Breast epithelium (tissue), 4 donors: ENCODE data around the gene SLC25A44. TPM values are rescaled to one million over a fixed set of nuclear protein-coding genes. Genes with fewer than 3 reads are reported as not detected.
A peak's percentile ranks its signal among the peaks of the same experiment; 100 is the strongest.

Experiments
- DNase-seq, 2 donors: peaks; one replicate each; pipeline ENCODE4 v3.0.0-alpha.2; 2019; ENCODE audit warnings: low spot score in 2 of 2
- H3K27ac ChIP-seq, 2 donors: fragments of 200-600 bp; sonication (generic) in 1 of 2; one replicate each; pipeline ENCODE4 v1.5.1; 2016 to 2019; ENCODE audit warnings: mild to moderate bottlenecking in 1 of 2
- H3K27me3 ChIP-seq, 2 donors: fragments of 200-600 bp; sonication (generic) in 1 of 2; one replicate each; pipeline versions ENCODE4 v1.5.1 to v1.6.0; 2017 to 2019; ENCODE audit warnings: control low read depth in 1 of 2, mild to moderate bottlenecking in 1 of 2
- H3K36me3 ChIP-seq: fragments of 200-600 bp; one replicate; pipeline ENCODE4 v1.5.1; 2019
- H3K4me1 ChIP-seq, 2 donors: fragments of 200-600 bp; sonication (generic); one replicate each; pipeline ENCODE4 v1.5.1; 2016 to 2019; ENCODE audit warnings: control low read depth in 1 of 2
- H3K4me3 ChIP-seq, 3 donors: fragments of 200-600 bp; sonication (generic); 1 replicate in 2 of 3; 2 replicates in 1 of 3; pipeline ENCODE4 v1.5.1; 2016 to 2019; ENCODE audit warnings: mild to moderate bottlenecking in 3 of 3, moderate library complexity in 2 of 3
- H3K9me3 ChIP-seq, 2 donors: fragments of 200-600 bp; sonication (generic) in 1 of 2; one replicate each; pipeline ENCODE4 v1.5.1; 2016 to 2019; ENCODE audit warnings: control low read depth in 1 of 2
- POLR2A ChIP-seq: fragments of 450-650 bp; IDR thresholded peaks from one replicate; pipeline ENCODE4 v1.6.1; 2016; ENCODE audit warnings: antibody characterized with exemption, mild to moderate bottlenecking, moderate library complexity
- POLR2AphosphoS5 ChIP-seq, 3 donors: sonication (generic); formaldehyde crosslinking; IDR thresholded peaks; one replicate each; pipeline ENCODE4 v1.6.1; 2017; ENCODE audit warnings: antibody characterized with exemption in 3 of 3
- intact Hi-C: fragments of 100-400 bp; cut with DNase I; formaldehyde crosslinking; loops from one replicate; pipeline ENCODE4 v1.15.1; 2023; ENCODE audit warnings: low total_unique reads
- total RNA-seq, 3 donors: library from RNA; depleted of rRNA; stranded (reverse); fragments of >200 nt; gene quantifications; one replicate each; pipeline ENCODE4 v1.1.0, GENCODE V29; 2016
- TF ChIP-seq, protein P1 (sequence below), 3 donors: fragments of 450-650 bp; IDR thresholded peaks; one replicate each; pipeline ENCODE4 v1.5.1; 2016 to 2017; ENCODE audit warnings: antibody characterized with exemption in 3 of 3, mild to moderate bottlenecking in 3 of 3, moderate library complexity in 3 of 3

The SLC25A44 gene
- total RNA-seq, 3 donors from 2014 or later: 10.7 to 23.7 (median 13.8) TPM

DNA sequence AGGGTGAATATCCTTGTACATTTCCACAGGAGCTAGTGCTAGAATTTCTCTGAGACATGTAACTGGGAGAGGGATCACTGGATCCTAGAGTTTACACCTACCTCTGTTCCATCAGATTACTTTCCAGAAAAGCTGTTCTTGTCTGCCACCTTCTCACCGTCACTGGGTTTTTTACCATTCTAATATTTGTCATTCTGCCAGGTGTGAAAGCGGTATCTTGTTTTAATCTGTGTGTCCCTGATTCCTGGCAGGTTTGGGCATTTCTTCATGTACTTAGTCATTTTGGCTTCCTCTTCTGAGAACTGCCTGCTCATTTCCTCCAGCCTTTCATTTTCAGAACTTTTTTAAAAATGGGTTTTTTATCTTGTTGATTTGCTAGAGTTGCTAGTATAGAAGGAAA is 24.0 kb downstream of the SLC25A44 start:
- Histone ChIP-seq H3K4me1 (peaks cover 3 to 12% of the 10 kb centered on the region in 2 donors), H3K27me3 (no peaks in the 10 kb centered on the region), H3K27ac (peak overlapping the region; percentile 8 to 65), H3K36me3 (no peaks in the 10 kb centered on the region), H3K4me3 (no peak overlapping the region), H3K9me3 (no peaks in the 10 kb centered on the region)
- intact Hi-C loops: loop anchor here (5.0 kb wide), 1 partner anchor 251 kb away; no protein-coding TSS in a partner anchor
- DNase-seq: no peak
- no peak for TF ChIP-seq POLR2AphosphoS5 (IDR thresholded peaks at IDR 0.05)
- no peak for TF ChIP-seq POLR2A

DNA sequence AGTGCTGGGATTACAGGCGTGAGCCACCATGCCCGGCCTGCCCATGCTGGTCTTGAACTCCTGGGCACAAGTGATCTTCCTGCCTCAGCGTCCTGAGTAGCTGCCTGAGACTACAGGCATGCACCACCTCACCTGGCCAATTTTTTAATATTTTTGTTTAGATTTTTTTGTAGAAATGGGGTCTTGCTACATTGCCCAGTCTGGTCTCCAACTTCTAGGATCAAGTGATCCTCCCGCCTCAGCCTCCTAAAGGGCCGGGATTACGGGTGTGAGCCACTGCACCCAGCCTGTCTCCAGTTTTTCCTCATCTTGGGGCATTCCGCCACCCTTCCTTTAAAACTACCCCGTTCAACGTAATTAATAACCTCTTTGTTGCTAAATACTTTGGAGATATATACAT is 26.3 kb downstream of the SLC25A44 start:
- no peak overlapping the region for H3K27ac ChIP-seq
- peaks cover 3 to 7% of the 10 kb centered on the region in 2 donors for H3K4me1 ChIP-seq
- H3K9me3 ChIP-seq: no peaks in the 10 kb centered on the region
- no peaks in the 10 kb centered on the region for H3K27me3 ChIP-seq
- no peak overlapping the region for H3K4me3 ChIP-seq
- intact Hi-C loops: loop anchor here (10.0 kb wide), 1 partner anchor 135 kb away; the partner anchor contains the start of gene MEX3A
- H3K36me3 ChIP-seq: no peaks in the 10 kb centered on the region
- DNase-seq: no peak
- no peak for TF ChIP-seq POLR2AphosphoS5 (IDR thresholded peaks at IDR 0.05)
- TF ChIP-seq, protein P1, sequence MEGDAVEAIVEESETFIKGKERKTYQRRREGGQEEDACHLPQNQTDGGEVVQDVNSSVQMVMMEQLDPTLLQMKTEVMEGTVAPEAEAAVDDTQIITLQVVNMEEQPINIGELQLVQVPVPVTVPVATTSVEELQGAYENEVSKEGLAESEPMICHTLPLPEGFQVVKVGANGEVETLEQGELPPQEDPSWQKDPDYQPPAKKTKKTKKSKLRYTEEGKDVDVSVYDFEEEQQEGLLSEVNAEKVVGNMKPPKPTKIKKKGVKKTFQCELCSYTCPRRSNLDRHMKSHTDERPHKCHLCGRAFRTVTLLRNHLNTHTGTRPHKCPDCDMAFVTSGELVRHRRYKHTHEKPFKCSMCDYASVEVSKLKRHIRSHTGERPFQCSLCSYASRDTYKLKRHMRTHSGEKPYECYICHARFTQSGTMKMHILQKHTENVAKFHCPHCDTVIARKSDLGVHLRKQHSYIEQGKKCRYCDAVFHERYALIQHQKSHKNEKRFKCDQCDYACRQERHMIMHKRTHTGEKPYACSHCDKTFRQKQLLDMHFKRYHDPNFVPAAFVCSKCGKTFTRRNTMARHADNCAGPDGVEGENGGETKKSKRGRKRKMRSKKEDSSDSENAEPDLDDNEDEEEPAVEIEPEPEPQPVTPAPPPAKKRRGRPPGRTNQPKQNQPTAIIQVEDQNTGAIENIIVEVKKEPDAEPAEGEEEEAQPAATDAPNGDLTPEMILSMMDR (IDR thresholded peaks at IDR 0.05): no peak
- TF ChIP-seq POLR2A: no peak

DNA sequence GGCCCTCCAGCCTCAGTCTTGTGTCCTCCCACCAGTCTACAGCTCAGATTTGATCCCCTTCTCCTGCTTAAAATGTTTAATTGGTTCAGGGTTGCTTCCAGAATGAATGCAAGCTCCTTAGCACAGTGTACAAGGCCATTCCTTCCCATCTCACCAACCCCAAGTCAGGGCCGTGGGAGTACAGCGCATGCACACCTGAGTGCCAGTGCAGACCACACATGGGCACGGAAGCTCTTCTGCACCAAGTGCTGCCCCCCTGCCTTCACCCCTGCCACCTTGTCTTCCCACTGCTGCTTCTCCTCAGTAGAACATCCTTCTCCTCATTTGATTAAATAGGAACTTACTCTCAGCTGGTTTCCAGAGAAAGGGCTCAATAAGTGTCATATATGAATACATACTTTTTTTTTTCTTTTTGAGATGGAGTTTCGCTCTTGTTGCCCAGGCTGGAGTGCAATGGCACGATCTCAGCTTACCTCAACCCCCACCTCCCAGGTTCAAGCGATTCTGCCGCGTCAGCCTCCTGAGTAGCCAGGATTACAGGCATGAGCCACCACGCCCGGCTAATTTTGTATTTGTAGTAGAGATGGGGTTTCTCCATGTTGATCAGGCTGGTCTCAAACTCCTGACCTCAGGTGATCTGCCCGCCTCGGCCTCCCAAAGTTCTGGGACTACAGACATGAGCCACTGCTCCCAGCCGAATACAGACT is 28.2 kb downstream of the SLC25A44 start:
- intact Hi-C loops: loop anchor here (10.0 kb wide), 1 partner anchor 137 kb away; the partner anchor contains the start of gene MEX3A

DNA sequence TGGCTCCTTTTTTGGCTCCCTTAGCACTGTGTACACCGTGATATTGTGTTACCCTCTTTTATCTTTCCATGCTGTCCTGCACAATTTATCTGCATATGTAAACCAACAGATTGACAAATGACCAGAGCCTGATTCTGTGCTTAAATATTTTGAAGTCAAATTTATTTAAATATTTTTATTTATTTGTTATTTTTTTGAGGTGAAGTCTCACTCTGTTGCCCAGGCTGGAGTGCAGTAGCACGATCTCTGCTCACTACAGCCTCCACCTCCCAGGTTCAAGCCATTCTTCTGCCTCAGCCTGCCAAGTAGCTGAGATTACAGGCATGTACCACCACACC is 31.7 kb downstream of the SLC25A44 start:
- no peak for DNase-seq
- no peaks in the 10 kb centered on the region for H3K9me3 ChIP-seq
- H3K4me3 ChIP-seq: no peak overlapping the region
- H3K4me1 ChIP-seq: peaks cover 0 to 8% of the 10 kb centered on the region in 2 donors
- no peaks in the 10 kb centered on the region for H3K27me3 ChIP-seq
- TF ChIP-seq, protein P1 (IDR thresholded peaks at IDR 0.05): peak in 1 of 3 donors; percentile 9
- no peak for TF ChIP-seq POLR2AphosphoS5 (IDR thresholded peaks at IDR 0.05)
- H3K27ac ChIP-seq: no peak overlapping the region
- H3K36me3 ChIP-seq: no peaks in the 10 kb centered on the region
- intact Hi-C loops: loop anchor here (10.0 kb wide), 1 partner anchor 141 kb away; the partner anchor contains the start of gene MEX3A

More for the DNA sequence above, 28.2 kb downstream of the SLC25A44 start:
- Histone ChIP-seq H3K4me1 (peaks cover 3 to 12% of the 10 kb centered on the region in 2 donors), H3K36me3 (no peaks in the 10 kb centered on the region), H3K27ac (no peak overlapping the region), H3K27me3 (no peaks in the 10 kb centered on the region), H3K9me3 (no peaks in the 10 kb centered on the region), H3K4me3 (no peak overlapping the region)
- TF ChIP-seq, protein P1 (IDR thresholded peaks at IDR 0.05): no peak
- TF ChIP-seq POLR2A (no peak), POLR2AphosphoS5 (IDR thresholded peaks at IDR 0.05) (no peak)
- DNase-seq: no peak

DNA sequence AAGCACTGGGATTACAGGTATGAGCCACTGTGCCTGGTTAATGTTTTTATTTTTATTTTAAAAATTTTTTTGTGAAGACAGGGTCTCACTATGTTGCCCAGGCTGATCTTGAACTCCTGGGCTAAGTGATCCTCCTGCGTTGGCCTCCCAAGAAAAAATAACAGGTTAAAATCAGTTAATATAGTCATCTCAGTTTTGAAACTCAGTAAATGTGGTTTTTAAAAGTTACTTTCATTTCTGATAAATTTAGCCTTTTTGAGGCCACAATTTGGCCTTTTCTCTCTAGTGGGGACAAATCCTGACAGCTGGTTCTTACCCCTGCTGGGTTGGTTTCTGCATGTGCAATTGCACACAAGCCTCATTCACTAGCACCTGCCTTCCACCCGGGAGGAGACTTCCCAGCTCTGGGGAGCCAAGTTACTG is 32.2 kb downstream of the SLC25A44 start:
- H3K4me1 ChIP-seq: peaks cover 0 to 8% of the 10 kb centered on the region in 2 donors
- no peaks in the 10 kb centered on the region for H3K27me3 ChIP-seq
- H3K9me3 ChIP-seq: no peaks in the 10 kb centered on the region
- no peak for DNase-seq
- H3K27ac ChIP-seq: no peak overlapping the region
- TF ChIP-seq POLR2A: no peak
- TF ChIP-seq, protein P1 (IDR thresholded peaks at IDR 0.05): no peak
- H3K36me3 ChIP-seq: no peaks in the 10 kb centered on the region
- intact Hi-C loops: loop anchor here (10.0 kb wide), 1 partner anchor 141 kb away; the partner anchor contains the start of gene MEX3A
- no peak overlapping the region for H3K4me3 ChIP-seq
